Activated CD4-positive, alpha-beta T cell treated with anti-CD3 and anti-CD28 coated beads, Interleukin-2, amount 50 U/mL, for 24 hours (primary cell): ENCODE data around the gene ELP5.

Experiments used
- DNase-seq, 2 donors: peaks; one replicate each; pipeline ENCODE4 v3.0.0-alpha.2; 2020; ENCODE audit warnings: low read depth in 1 of 2, low spot score in 1 of 2

ELP5 gene

DNA sequence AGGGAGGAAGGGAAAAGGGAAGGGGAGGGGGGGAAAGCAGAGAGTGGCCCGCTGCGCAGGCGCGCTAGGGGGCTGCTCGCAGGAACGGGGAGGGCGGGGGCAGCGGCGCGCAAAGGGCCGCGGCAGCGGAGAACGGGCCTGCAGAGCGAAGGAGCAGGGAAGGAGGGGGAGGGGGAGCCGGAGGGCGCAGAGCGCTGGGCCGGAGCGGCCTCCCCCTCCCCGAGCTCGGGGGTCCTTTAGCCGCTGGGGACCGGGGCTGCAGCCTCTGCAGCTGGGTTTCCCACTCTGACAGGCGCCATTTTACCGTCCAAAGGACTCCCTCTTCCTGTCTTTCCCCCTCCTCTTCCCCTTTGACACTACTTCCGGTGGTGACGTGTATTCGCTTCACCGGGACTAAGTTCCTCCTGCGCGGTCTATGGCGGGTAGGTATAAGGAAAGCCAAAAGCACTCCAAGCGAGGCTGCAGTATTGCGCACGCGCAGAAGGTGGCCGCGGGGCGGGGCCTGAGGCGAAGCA, 297 bp upstream of the ELP5 start, which contains the start of gene CTDNEP1:
Gene CTDNEP1, minus strand, starts transcription at position 74 of the 515 bp plus-strand sequence. CDS start 438 bp downstream, outside the sequence.
- DNase-seq = peak; percentile 98 to 100

DNA sequence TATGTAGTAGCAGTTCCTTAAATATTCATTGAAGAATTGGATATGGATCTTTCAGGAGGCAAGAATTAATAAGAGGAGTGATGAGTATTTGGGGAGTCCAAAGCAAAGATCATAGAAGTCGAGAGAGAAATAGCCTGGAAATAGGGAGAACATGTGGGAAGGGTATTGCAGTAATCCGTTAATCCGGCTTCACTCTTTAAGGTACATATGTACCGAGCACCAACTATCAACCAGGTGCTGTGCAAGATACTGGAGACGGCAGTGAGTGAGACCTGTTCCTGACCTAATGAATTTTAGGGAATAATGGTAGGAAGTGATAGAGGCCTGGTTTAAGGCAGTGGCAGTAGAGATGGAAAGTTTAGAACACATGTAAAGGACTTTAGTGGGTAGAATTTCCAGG, 1.1 kb downstream of the ELP5 start:
- DNase-seq = no peak

DNA sequence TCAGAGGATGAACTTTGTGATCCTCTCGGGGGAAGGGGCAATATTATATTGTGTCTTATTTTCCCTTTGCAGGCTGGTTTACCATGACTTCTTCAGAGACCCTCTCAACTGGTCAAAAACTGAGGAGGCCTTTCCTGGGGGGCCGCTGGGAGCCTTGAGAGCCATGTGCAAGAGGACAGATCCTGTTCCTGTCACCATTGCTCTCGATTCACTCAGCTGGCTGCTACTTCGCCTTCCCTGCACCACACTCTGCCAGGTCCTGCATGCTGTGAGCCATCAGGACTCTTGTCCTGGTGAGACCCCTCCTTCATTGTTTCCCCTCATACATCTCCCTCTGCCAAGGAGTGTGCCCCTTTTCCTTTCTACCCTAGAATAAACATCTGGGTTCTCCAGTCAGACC, 2.5 kb downstream of the ELP5 start:
- DNase-seq = no peak

DNA sequence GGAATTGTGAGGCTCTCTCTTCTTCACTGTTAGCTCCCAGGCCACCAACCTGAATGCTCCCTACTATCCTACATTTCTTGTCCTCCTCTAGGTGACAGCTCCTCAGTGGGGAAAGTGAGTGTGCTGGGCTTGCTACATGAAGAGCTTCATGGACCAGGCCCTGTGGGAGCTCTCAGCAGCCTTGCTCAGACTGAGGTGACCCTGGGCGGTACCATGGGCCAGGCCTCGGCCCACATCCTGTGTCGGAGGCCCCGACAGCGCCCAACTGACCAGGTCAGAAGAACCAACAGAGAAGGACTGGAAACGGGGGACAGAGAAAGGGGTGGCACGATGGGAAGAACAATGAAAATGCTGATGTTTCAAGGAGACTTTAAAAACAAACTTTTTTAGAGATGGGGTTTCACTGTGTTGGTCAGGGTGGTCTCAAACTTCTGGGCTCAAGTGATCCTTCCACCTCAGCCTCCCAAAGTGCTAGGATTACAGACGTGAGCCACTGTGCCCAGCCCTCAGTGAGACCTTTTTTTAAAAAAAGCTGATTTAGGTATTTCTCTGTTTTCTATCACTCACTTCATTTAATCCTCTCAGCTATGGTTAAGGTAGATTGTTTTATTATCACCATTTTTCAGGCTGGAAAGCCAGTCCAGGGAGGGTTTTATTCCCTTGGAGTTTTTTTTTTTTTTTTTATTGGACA, 4.9 kb downstream of the ELP5 start:
- no peak for DNase-seq

DNA sequence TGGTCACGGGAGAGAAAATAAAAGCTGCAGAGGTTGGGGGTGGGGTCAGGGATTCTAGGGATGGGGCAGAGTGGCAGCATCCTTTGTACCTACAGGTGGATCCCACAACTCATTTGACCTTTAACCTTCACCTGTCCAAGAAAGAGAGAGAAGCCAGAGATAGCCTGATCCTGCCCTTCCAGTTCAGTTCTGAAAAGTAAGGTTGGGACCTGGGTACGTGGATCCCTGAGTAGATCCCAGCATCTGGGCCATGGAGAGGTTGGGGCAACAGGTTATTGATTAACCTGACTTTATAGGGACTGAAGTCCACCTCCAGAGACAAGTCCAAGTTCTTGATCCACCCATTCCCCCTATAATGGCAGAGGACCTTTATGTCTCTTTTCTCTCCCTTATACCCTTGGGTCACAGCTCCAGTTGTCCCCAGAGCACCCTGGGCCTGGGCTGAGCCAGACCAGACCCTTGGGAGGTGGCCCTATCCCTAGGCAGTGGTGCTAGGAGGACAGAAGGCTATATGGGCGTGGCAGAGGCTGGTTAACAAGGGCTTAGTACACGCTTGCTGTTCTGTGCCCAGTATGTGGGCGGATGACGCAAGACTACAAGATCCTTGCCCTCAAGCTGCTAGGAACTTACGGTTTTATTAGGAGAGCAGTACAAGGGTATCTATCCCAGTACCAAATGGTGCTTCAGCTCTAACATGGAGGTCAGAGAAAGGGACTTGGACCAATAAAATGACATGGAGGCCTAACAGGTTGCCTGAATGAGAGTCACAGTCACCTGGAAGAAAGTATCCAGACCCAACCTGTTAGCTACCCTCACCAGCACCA, 6.9 kb downstream of the ELP5 start:
- DNase-seq = no peak

DNA sequence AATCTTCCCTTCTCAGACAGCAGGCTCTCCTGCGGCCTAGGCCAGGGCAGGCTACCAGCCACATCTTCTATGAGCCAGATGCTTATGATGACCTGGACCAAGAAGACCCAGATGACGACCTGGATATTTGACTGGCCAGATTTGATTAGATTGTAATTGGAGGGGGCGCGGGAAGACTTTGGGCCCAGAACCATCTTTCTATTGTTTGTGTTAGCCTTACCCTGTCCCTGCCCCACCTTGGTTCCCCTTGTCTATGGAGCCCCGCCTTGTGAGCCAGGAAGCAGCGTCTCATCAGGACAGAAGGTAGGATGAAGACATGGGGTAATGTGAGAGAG, 7.5 kb downstream of the ELP5 start:
- DNase-seq = no peak

DNA sequence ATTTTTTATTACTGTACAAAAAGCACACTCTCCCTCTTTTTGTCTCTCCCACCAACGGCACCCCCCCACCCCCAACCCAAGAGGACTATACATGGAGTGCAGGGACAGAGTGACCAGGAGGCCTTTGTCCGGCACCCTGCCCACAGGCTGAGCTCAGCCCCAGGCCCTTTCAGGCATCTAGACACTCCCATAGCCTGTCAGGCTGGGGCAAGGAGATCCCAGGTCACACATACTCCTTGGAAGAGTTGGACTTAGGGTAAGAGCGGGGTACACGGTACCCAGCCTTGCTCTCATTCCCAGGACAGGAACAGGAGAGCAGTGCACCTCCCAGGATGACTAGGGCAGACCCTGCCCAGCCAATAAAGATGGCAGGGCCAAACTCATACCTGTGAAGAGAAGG, 8.1 kb downstream of the ELP5 start:
- no peak for DNase-seq

DNA sequence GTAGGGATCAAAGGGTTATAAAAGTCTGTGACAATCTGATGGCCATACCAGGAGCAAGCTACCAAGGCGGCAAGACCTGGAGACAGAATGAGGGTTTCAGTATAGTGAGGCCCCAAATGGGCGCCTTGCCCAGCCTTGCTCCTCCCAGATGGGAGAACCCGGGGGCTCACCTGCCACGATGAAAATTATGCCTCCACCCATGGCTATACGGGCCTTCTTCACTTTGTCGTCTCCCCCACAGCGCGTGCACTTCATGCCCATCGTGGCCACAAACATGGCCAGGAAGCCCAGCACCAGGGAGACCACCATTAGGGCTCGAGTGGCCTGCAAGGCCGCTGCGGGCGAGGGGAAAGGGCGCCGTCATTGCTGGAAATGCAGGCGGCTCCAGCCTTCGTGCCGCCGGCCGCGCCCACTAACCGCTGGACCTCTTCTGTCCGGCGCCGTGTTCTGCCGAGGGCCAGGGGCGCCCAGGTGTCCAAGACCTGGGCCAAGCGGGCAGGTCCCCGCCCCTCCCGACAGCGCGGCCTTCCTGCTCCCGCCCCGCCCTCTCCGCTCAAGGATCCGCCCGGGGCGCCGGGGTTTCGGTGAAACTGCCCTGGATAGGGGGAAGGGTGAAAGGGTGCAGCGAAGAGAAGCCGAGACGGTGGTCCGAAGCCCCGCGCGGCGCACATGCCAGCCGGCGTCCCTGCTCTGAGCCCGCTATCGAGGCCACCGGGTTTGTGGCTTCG, 8.8 kb downstream of the ELP5 start:
- DNase-seq = no peak

DNA sequence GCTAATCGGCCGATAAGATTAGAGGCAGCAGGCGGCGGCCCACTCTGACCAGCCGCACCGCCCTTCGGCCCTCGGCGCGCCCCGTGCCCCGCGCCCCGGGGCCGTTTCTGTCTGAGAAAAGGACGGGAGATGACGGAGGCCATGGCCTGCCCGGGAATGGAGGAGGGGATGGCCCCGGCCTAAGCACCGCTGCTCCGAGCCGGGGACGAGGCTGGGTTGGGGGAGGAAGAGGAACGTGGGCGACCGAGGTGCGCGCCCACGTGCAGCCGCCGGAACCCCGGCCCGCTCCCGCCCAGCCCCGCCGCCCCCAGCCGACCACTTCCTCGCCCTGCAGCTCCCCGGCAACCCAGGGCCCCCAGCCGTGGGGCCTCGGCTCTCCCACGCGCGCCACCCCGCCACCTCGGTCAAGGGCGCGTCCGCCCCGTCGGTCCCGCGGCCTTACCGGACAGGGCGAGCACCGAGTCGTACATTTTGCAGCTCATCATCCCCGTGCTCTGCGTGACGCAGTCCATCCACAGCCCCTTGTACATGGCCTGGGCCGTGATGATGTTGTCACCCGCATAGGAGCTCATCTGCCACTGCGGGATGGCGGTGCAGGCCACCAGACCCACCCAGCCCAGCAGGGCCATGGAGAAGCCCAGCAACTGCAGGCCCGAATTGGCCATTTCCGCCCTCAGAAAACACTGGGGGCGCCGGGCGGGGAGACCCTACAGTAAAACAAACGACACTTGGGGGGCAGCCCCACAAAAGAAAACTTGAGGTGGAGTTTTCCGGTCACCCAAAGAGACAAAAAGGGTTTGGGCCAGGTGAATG, 9.6 kb downstream of the ELP5 start:
- DNase-seq = no peak

DNA sequence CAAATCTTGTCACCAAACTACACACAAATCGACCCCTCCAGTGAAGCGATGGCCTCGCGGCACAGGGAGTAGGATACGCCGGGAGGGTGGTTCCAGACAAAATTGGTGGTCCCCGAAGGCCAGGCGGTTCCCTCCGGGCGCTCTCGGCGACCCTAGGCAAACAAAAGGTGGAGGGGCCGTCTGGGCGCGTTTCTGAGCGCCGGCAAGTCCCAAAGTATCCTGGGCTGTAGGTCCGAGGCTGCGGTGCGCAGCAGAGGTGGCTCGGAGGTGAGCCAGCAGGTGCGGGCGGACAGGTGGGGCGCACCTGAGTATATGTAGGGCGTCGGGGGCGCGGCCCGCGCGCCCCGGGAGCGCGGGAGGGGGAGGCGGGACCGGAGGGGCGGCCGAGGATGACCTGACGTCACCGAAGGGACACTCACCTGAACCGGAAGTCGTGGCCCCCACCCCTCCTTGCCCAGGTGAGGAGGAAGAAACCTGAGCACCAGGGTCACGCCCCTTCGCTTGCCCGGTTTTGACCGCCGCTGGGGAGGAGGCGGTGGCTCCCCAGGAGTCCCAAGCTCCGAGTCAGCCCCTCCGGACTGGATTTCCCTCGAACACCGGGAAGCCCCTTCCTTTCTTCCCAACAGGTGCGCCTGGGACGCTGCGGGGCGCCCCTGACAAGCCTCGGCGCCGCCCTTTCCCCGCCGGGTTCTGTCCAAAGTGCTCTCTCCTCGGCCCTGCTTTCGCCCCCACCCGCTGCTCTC, 10.3 kb downstream of the ELP5 start, which contains the start of gene CLDN7:
Gene CLDN7, minus strand, starts transcription at position 287 of the 743 bp plus-strand sequence. CDS start 435 bp downstream, outside the sequence.
- DNase-seq = no peak

DNA sequence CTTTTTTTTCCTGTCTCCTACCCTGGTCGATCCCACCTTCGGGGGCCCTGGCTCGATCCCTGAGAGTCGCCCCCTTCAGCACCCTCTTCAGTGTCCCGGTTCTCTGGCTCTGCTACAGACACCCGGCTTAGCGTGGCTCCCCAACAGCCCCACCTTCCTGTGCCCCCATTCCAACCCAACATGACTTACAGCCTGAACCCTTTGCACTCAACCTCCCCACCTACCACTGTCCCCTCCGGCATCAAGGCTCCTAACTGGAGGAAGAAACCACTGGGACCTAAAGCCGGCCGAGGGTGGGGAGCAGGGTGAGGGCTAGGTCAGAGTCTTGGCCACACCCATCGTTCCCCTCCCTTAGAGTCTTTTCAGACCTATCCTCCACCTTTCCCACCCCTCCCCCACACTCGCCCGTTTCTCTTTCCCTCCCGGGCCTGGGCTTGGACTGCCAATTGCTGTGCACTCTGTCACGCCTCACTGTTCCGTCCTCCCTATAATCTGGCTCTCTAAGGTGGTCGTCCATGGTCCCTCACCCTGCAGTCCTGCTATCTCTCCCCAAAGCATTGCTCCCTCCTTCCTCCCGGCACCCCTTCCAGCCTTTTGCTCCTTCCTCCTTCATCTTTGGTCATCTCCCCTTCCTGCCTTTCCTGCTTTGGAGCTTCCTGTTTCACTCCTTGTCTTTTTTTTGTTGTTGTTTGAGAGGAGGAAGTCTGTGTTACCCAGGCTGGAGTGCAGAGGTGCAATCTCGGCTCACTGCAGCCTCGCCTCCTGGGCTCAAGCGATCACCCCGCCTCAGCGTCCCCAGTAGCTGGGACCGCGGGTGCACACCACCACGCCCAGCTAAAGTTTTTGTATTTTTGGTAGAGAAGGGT, 11.2 kb downstream of the ELP5 start:
- DNase-seq = no peak

DNA sequence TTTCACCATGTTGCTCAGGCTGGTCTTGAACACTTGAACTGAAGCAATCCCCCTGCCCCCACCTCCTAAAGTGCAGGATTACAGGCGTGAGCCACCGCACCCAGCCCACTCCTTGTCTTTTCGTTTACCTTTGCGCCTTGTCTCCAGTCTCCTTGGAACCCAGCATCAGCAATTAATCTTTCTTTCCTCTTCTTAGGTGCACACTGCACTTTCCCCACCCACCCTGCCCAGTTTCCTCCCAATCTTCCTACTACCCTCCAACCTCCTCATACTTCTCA, 11.7 kb downstream of the ELP5 start:
- DNase-seq = no peak

DNA sequence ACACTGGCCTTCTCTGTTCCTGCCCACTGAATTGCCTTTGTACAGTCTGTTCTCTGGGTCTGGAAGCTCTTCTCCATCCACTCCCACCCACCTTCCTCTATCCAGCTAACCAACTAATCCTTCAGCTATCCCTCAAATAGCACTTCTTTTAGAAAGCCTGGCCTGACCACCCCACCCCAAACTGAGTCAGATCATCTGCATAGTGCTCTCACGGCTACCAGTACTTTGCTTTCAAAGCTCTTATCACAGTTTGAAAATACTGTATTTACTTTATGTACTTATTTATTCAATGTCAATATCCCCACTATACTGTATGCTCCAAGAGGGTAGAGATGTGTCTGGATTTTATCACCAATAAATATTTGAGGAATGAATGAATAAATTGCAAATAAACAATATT, 14.8 kb downstream of the ELP5 start:
- no peak for DNase-seq

DNA sequence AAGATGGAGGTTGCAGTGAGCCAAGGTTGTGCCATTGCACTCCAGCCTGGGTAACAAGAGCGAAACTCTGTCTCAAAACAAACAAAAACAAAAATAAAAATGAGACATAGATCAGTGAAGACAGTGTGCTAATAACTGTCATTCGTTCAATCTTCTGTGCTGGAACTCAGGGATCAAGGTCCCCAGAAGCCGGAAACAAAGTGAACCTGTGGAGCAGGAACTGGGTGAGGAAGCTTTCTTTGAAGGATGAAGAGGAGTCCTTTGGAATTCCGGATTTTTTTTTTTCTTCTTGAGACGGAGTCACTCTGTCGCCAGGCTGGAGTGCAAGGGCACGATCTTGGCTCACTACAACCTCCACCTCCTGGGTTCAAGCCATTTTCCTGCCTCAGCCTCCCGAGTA, 27.4 kb downstream of the ELP5 start:
- no peak for DNase-seq

DNA sequence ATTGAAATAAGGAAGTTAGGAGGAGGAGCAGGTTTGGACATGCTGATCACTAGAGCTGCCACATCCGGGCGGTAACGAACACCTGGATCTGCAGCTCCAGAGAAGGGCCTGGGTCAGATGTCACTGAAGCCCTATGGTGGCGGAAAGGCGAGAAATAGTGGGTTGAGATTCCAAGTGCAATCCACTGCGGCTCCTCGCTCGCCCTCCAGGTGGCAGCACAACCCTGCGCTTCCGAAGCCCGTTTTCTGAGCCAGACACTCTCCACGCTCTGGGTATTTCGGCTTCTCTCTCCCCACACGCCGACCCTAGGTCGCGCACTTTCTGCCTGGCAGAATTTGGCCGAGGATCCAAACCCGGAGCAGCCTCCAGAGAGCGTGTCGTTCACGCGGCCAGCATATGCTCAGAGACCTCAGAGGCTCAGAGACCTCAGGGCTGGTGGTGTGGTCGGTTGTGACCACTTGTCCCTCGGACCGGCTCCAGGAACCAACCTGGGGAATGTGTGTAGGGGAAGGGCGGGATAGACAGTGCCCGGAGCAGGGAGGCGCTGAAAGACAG, 28.6 kb downstream of the ELP5 start:
- DNase-seq = peak; percentile 79 to 82

DNA sequence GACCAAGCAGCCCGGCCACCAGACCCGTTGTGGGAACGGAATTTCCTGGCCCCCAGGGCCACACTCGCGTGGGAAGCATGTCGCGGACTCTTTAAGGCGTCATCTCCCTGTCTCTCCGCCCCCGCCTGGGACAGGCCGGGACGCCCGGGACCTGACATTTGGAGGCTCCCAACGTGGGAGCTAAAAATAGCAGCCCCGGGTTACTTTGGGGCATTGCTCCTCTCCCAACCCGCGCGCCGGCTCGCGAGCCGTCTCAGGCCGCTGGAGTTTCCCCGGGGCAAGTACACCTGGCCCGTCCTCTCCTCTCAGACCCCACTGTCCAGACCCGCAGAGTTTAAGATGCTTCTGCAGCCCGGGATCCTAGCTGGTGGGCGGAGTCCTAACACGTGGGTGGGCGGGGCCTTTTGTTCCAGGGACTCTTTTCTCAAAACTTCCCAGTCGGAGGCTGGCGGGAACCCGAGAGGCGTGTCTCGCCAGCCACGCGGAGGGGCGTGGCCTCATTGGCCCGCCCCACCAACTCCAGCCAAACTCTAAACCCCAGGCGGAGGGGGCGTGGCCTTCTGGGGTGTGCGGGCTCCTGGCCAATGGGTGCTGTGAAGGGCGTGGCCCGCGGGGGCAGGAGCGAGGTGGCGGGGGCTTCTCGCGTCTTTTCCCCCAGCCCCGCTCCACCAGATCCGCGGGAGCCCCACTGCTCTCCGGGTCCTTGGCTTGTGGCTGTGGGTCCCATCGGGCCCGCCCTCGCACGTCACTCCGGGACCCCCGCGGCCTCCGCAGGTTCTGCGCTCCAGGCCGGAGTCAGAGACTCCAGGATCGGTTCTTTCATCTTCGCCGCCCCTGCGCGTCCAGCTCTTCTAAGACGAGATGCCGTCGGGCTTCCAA, 29.3 kb downstream of the ELP5 start, which contains the start of gene SLC2A4:
Gene SLC2A4, plus strand, starts transcription at position 645 of the 879 bp plus-strand sequence. Its CDS starts 217 bp downstream, at position 862.
- DNase-seq = peak; percentile 73 to 88

DNA sequence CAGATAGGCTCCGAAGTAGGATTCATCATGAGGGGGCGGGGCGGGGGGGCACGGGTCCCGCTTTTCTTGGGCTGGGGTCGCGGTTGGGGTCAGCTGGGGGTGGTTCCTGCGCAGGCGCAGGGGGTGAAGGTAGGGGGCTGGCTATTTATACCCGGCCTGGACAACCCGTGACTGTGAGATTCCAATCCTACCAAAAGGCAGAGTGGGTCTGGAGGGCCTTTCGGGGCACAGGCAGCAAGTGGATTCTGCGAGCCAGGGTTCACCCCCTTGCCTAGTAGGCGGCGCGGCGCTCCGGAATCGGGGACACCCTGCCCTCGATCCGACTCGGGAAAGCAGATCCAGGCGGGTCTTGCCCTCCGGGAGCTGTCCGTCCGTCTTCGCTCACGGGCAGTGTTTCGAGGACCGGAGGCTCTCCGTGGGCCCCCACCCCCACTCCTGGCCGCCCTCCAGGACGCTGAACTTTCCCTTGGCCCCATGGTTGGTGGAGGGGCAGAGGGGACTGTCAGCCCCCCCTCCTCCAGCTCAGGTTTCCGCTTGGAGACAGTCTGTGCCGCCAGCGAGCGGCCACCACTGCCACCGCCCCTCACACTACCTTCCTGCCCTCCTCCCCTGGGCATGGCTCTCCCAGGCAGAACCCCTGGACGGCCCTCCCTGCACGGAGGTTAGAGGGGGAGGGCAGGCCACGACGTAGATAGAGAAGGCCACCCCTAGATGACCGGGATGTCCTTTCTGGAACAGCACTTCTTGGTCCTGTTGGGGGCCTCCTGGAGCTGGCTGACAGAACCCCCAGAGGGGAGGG, 30.1 kb downstream of the ELP5 start:
- no peak for DNase-seq
